GM19099 (cell line): ENCODE data around the gene RAB11A.

Experiments
- POLR2A ChIP-seq: IDR thresholded peaks from 3 replicates; pipeline ENCODE4 v1.6.1; 2011; ENCODE audit warnings: low read depth; ENCODE audit not compliant: insufficient read length; ENCODE audit errors: extremely low read depth

Gene RAB11A

GRCh38 chr15:65936282-65936681, 67.0 kb downstream of the RAB11A start:
- TF ChIP-seq POLR2A: no peak

- no peak for TF ChIP-seq POLR2A
Observed at GRCh38 chr15:65937054-65937453, 67.8 kb downstream of the RAB11A start.

- no peak for TF ChIP-seq POLR2A
Observed at GRCh38 chr15:65937476-65937875, 68.2 kb downstream of the RAB11A start.

GRCh38 chr15:65938604-65939003, 69.3 kb downstream of the RAB11A start:
- no peak for TF ChIP-seq POLR2A

GRCh38 chr15:65939901-65940617, 70.8 kb downstream of the RAB11A start:
- no peak for TF ChIP-seq POLR2A

GRCh38 chr15:65940618-65940909, 71.3 kb downstream of the RAB11A start:
- TF ChIP-seq POLR2A: no peak
